ENCODE results near the gene SLC29A2. TPM values are rescaled to one million over a fixed set of nuclear protein-coding genes. Genes with fewer than 3 reads are reported as not detected.
A peak's percentile ranks its signal among the peaks of the same experiment; 100 is the strongest.

Gene SLC29A2
- total and polyA plus RNA-seq, 2 donors (not counting 1 experiment from before 2014, with no cell fraction given): 16.2 to 18.5 TPM

GRCh38 chr11:66317322-66317722, 54.2 kb downstream of the SLC29A2 start:
- peak; percentile 13 for ATAC-seq (ENCODE audit: low read depth)
- Histone ChIP-seq H3K79me2 (ENCODE audit: control insufficient read depth, insufficient read depth, low read length) (no peaks in the 10 kb centered on the region), H3K9me3 (ENCODE audit: control extremely low read depth in 1 of 3, control insufficient read depth in 2 of 3, insufficient read depth in 1 of 3, low read length in 2 of 3) (no peaks in the 10 kb centered on the region), H3K9ac (ENCODE audit: low read length) (peak overlapping the region; percentile 47), H2AFZ (ENCODE audit: insufficient read depth, low read depth, low read length, poor library complexity, severe bottlenecking) (peak overlapping the region; percentile 50), H4K20me1 (ENCODE audit: control insufficient read depth, insufficient read depth, low read length, poor library complexity, severe bottlenecking) (no peaks in the 10 kb centered on the region), H3K4me3 (ENCODE audit: control extremely low read depth in 1 of 5, extremely low read depth in 1 of 5, insufficient read depth in 1 of 5, low read depth in 2 of 5, low read length in 4 of 5) (peak overlapping the region in 4 of 5 experiments; percentile 6 to 51 (median 20)), H3K36me3 (replicated peaks in 1 of 2; ENCODE audit: control extremely low read depth in 1 of 2, control insufficient read depth in 1 of 2, extremely low read depth in 1 of 2, insufficient read depth in 2 of 2, low read length in 1 of 2) (no peaks in the 10 kb centered on the region), H3K27me3 (replicated peaks in 1 of 4; ENCODE audit: control extremely low read depth in 1 of 4, control insufficient read depth in 3 of 4, insufficient read depth in 4 of 4, low read length in 3 of 4) (no peaks in the 10 kb centered on the region), H3K4me2 (replicated peaks; ENCODE audit: low read depth, low read length, poor library complexity, severe bottlenecking) (peak overlapping the region; percentile 77), H3K4me1 (ENCODE audit: control insufficient read depth in 2 of 2, insufficient read depth in 2 of 2, low read length in 2 of 2) (peaks cover 35 to 38% of the 10 kb centered on the region in 2 donors), H3K27ac (ENCODE audit: low read length in 2 of 2) (peak overlapping the region; percentile 76 to 95)
- Mint-ChIP-seq H3K4me3 (peak overlapping the region; percentile 91), H3K9me3 (ENCODE audit: insufficient read depth) (no peaks in the 10 kb centered on the region), H3K4me1 (peaks cover 45% of the 10 kb centered on the region), H3K27ac (peak overlapping the region; percentile 98), H3K27me3 (no peaks in the 10 kb centered on the region)
- peak; percentile 83 for DNase-seq
- WGBS (ENCODE audit: insufficient coverage): 5% methylated on average over 14 of the region's 14 CpGs
- ChIA-PET POLR2A (interaction anchor here (0.6 to 1.4 kb wide), 6 partner anchors 28 to 209 kb away, joined by 3 to 7 read pairs (median 4); partner anchors contain the start of genes RAB1B and SLC29A2), CTCF (interaction anchor here (0.9 to 2.0 kb wide), 6 partner anchors 8 to 28 kb away, joined by 3 to 6 read pairs (median 5); partner anchors contain the start of gene YIF1A)
- no peak for TF ChIP-seq CTCF (IDR thresholded peaks at IDR 0.05)
- no peak for TF ChIP-seq EZH2 (IDR thresholded peaks at IDR 0.05; ENCODE audit: borderline replicate concordance, insufficient read depth, low read depth, low read length, poor library complexity, severe bottlenecking)
- intact Hi-C loops (cut with micrococcal nuclease): no loop called here

GRCh38 chr11:66316849-66317251, 54.7 kb downstream of the SLC29A2 start, which contains the start of gene CD248:
Gene CD248 (minus strand): TSS chr11:66317044. CDS start chr11:66317027, 17 bp downstream.
- ChIA-PET POLR2A (interaction anchor here (0.6 to 1.4 kb wide), 7 partner anchors 28 to 440 kb away, joined by 3 to 7 read pairs (median 5); partner anchors contain the start of gene SLC29A2), CTCF (interaction anchor here (0.9 to 2.0 kb wide), 4 partner anchors 7 to 28 kb away, joined by 3 to 6 read pairs (median 5); partner anchors contain the start of gene YIF1A)
- ATAC-seq (ENCODE audit: low read depth) (no peak), DNase-seq (no peak)
- H3K79me2 ChIP-seq (ENCODE audit: control insufficient read depth, insufficient read depth, low read length): no peaks in the 10 kb centered on the region
- peak within 1 kb of the TSS; percentile 77 for H3K4me2 ChIP-seq (replicated peaks; ENCODE audit: low read depth, low read length, poor library complexity, severe bottlenecking)
- peak within 1 kb of the TSS; percentile 47 for H3K9ac ChIP-seq (ENCODE audit: low read length)
- no peaks in the 10 kb centered on the region for H3K36me3 ChIP-seq (replicated peaks in 1 of 2; ENCODE audit: control extremely low read depth in 1 of 2, control insufficient read depth in 1 of 2, extremely low read depth in 1 of 2, insufficient read depth in 2 of 2, low read length in 1 of 2)
- intact Hi-C loops (cut with micrococcal nuclease): no loop called here
- H4K20me1 ChIP-seq (ENCODE audit: control insufficient read depth, insufficient read depth, low read length, poor library complexity, severe bottlenecking): no peaks in the 10 kb centered on the region
- H3K9me3 ChIP-seq (ENCODE audit: control extremely low read depth in 1 of 3, control insufficient read depth in 2 of 3, insufficient read depth in 1 of 3, low read length in 2 of 3): no peaks in the 10 kb centered on the region
- H3K27me3 ChIP-seq (replicated peaks in 1 of 4; ENCODE audit: control extremely low read depth in 1 of 4, control insufficient read depth in 3 of 4, insufficient read depth in 4 of 4, low read length in 3 of 4): no peaks in the 10 kb centered on the region
- peak within 1 kb of the TSS; percentile 91 for H3K4me3 Mint-ChIP-seq
- no peaks in the 10 kb centered on the region for H3K27me3 Mint-ChIP-seq
- 17% methylated on average over 22 of the region's 29 CpGs for WGBS (ENCODE audit: insufficient coverage)
- peak within 1 kb of the TSS; percentile 50 for H2AFZ ChIP-seq (ENCODE audit: insufficient read depth, low read depth, low read length, poor library complexity, severe bottlenecking)
- peak within 1 kb of the TSS; percentile 98 for H3K27ac Mint-ChIP-seq
- no peak for TF ChIP-seq CTCF (IDR thresholded peaks at IDR 0.05)
- no peak for TF ChIP-seq EZH2 (IDR thresholded peaks at IDR 0.05; ENCODE audit: borderline replicate concordance, insufficient read depth, low read depth, low read length, poor library complexity, severe bottlenecking)
- H3K4me1 Mint-ChIP-seq: peaks cover 48% of the 10 kb centered on the region
- peak within 1 kb of the TSS in 4 of 5 experiments; percentile 6 to 51 (median 20) for H3K4me3 ChIP-seq (ENCODE audit: control extremely low read depth in 1 of 5, extremely low read depth in 1 of 5, insufficient read depth in 1 of 5, low read depth in 2 of 5, low read length in 4 of 5)
- peak within 1 kb of the TSS; percentile 76 to 95 for H3K27ac ChIP-seq (ENCODE audit: low read length in 2 of 2)
- H3K9me3 Mint-ChIP-seq (ENCODE audit: insufficient read depth): no peaks in the 10 kb centered on the region
- H3K4me1 ChIP-seq (ENCODE audit: control insufficient read depth in 2 of 2, insufficient read depth in 2 of 2, low read length in 2 of 2): peaks cover 35 to 40% of the 10 kb centered on the region in 2 donors

Measured in B cell (primary cell).